GM21390 (cell line): ENCODE results near the gene C17orf114.

Source experiments
- ATAC-seq: cut with Tn5 transposase; IDR thresholded peaks from one replicate; pipeline ENCODE4 v1.9.1; 2021; ENCODE audit not compliant: unreplicated experiment

The C17orf114 gene

DNA sequence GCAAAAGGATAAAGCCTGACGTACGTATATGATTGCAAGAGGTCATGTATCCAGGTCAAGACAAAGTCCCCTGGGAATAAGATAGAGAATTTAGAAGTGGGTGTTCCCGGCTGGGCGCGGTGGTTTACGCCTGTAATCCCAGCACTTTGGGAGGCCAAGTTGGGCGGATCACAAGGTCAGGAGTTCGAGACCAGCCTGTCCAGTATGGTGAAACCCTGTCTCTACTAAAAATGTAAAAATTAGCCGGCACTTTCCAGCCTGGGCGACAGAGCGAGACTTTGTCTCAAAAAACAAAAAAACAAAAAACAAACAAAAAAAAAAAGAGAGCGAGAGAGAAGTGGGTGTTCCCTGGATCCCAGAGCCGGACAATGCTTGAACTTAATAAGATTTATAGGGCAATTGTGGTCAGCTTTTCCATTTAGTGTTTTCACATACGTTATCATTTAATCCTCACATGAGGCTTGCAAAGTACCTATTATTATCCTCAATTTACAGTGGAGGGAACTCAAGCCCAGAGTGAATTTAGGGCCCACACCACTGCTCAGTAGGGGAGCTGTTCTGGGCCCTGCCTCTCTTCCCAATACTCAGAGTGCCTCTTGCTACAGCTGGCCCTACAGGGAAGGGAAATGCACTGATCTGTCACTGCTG, 13.8 kb downstream of the C17orf114 start:
- ATAC-seq: no peak

DNA sequence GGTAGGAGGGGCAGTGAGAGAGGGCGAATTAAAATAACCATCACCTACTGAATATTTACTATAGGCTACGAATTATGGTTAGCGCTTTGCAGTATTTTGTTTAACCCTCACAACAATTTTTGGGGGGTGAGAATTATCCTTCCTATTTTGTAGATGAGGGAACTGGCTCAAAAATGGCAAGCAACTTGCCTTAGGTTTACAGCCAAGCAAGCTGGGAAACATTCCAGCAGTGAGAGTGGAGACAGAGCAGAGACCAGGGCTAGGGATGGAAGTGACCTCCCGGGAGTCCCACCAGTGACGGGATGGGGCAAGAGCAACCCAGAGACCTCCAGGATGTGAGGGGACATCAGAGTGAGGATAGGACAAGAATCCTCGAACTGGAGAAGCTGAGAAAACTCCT, 15.6 kb downstream of the C17orf114 start:
- no peak for ATAC-seq

GRCh38 chr17:4786106-4786511, 16.0 kb downstream of the C17orf114 start, which contains the start of gene VMO1:
Gene VMO1 (minus strand): TSS chr17:4786364. CDS start chr17:4786352, 12 bp downstream.
- ATAC-seq: no peak

- no peak for ATAC-seq
Measured at GRCh38 chr17:4785311-4786105, 16.6 kb downstream of the C17orf114 start.

GRCh38 chr17:4782652-4783051, 19.5 kb downstream of the C17orf114 start:
- no peak for ATAC-seq

DNA sequence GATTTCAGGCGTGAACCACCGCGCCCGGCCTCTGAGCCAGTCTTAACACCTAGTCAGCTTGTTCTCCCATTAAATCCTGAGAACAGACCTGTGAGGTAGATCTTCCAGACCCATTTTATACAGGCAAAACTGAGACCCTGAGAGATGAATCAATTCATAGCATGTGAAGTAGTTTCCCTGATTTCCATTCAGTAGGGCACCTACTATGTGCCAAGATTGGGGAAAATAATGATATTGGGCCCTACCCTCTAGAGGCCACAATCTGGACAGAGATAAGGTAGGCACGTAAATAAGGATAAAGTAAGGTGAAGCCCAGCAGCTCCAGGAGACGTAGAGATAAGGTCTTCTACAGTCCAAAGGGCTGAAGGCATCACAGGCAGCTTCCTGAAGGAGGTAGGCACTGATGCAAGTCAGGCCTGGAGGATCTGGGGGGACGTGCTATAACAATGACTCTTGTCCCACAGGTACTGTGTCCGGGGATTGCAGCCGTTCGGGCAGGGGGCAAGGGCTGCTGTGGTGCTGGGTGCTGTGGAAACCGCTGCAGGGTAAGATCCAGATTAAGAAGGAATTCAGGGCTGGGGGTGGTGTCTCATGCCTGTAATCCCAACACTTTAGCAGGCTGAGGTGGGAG, 21.7 kb downstream of the C17orf114 start:
- ATAC-seq: no peak

DNA sequence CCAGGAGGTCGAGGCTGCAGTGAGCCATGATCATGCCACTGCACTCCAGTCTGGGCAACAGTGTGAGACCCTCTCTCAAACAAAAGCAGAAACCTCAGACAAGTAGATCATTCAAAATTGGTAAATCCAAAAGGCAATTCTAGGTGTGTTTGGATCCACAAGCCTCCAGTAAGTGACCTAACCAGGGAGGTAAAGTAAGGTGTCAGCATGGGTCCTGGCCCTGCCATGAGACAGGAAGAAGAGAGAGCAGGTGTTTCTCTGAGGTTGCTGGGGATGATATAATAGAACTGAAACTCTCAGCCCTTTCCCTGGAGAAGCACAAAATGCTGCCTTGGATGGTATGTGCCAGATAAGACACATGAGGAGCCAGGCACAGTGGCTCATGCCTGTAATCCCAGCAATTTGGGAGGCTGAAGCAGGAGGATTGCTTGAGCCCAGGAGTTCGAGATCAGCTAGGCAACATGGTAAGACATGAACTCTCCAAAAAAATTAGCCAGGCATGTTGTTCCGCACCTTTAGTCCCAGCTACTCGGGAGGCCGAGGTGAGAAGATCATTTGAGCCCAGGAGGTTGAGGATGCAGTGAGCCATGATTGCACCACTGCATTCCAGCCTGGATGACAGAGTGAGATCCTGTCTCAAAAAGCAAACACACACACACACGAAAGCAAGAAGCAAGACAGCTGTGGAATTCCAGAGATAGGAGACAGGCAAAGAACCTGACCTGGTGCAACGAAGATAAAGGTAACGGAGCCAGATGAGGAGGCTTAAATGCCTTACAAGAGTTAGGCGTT, 24.0 kb downstream of the C17orf114 start:
- ATAC-seq: no peak

DNA sequence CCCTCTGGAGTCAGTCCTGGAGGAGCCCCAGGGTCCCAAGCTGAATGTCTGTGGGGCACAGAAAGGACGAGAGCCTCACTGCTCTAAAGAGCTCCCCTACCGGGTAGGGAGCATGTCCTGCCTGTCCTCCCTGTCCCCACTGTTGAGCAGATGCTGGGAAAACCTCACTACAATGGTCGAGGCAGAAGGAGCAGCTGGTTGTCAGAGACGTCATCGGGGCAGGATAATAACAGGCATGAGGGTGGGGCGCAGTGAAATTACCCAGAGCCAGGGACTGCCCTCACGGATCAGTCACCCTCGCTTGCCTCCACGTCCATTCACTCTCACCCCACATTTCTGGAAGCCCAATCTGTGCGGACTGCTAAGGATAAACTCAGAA, 29.9 kb downstream of the C17orf114 start:
- ATAC-seq: no peak

DNA sequence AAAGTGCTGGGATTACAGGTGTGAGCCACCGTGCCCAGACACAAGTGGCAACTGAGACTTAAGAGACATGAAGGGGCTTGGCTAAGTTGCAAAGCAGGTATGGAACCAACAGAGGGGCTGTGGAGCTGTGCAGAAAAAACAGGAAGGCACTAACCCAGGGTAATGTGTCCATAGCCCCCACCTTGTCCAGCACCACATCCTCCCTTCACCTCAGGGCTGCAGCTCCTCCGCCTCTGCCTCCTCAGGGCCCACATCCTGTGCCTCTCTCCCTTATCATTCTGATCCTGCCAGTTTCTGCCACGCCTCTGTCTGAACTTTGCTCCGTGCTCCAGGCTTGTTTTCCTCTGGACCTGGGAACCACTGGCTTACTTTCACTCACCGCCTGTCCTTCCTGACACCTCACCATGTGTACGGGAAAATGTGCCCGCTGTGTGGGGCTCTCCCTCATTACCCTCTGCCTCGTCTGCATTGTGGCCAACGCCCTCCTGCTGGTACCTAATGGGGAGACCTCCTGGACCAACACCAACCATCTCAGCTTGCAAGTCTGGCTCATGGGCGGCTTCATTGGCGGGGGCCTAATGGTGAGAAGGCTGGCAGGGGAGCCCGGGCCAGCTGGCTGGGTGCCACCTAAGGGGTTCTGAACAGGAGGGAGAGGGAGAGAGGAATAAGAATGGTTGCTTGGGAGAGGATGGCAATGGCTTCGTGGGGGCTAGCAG, 30.5 kb downstream of the C17orf114 start, which contains the start of gene TM4SF5:
TSS of gene TM4SF5 (plus strand) at position 368 of the 716 bp plus-strand sequence. CDS start at position 405, 37 bp downstream.
- ATAC-seq: no peak

DNA sequence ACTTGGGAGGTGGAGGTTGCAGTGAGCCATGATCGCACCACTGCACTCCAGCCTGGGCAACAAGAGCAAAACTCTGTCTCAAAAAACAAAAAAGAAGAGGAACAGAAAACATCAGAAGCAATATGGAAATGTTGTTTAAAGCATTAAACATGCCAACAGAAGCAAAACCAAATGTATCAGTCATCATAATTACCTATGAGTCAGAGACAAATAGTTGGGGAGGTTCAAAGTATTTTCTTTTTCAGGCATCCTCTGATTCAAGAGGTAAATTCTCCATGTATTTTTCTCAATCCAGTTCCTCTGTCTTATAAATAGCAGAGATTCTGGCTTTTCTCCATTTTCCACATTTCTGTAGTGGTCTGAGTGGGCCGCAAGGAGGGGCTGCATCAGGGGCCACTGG, 32.5 kb downstream of the C17orf114 start:
- no peak for ATAC-seq

- ATAC-seq: no peak
Measured at GRCh38 chr17:4768298-4768697, 33.8 kb downstream of the C17orf114 start.

GRCh38 chr17:4766723-4767122, 35.4 kb downstream of the C17orf114 start:
- no peak for ATAC-seq

GRCh38 chr17:4766201-4766600, 35.9 kb downstream of the C17orf114 start:
- ATAC-seq: no peak

DNA sequence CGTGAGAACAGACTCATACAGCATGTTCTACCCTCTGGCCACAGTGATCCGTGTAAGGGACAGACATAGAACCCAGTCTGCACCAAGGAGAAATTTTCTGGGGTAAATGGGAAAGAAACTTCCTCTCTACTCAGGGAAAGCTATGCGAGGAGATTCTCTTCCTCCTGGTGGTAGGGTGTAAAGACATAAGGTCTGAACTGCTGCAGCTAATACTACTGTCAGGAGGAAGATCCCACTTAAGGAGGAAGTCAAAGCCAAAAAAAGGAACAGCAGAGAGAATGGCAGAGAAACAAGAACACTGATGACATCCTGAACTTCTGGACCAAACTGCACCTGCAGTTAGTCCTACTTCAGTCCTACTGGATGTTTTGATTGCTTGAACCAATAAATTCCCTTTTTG, 37.5 kb downstream of the C17orf114 start:
- no peak for ATAC-seq

DNA sequence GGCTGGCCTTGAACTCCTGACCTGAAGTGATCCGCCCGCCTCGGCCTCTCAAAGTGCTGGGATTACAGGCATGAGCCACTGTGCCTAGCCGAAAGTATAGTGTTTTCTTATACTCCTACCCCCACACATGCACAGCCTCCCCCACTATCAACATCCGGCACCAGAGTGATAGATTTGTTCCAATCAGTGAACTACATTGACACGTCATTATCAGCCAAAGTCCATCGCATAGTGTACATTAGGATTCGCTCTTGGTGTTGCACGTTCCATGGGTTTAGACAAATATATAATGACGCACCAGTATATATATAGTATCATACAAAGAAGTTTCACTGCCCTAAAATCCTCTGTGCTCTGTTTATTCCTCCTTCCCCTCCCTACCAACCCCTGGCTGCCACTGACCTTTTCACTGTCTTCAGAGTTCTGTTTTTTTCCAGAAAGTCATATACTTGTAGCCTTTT, 42.3 kb downstream of the C17orf114 start:
- ATAC-seq: no peak

DNA sequence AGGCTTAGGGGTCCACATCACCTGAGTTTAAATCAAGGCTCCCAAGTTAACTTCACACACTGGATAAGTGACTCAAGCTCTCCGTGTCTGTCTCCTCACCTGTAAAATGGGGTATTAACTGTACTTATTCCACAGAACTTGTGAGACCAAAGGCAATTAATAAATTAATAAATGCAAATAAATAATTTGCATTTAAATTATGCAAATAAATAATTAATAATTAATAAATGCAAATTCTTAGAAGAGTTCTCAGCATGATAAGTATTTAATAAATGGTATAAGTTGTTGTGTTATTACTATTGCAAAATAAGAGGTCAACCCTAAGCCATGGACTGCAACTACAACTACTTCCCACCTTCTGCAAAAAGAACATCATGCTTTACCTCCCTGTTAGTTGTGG, 48.7 kb downstream of the C17orf114 start:
- no peak for ATAC-seq

- ATAC-seq: no peak
Measured at GRCh38 chr17:4751932-4752331, 50.2 kb downstream of the C17orf114 start.
